ENCODE data around the gene RHBDD2. TPM values are rescaled to one million over a fixed set of nuclear protein-coding genes. Genes with fewer than 3 reads are reported as not detected.
"Not testable (repeated sequence)": the region's sequence is repeated elsewhere in the genome, so short reads cannot be mapped to it uniquely, and the experiment has no call there.

Gene RHBDD2
- total and polyA plus RNA-seq, 10 donors: 30.5 to 69.2 (median 47.0) TPM

DNA sequence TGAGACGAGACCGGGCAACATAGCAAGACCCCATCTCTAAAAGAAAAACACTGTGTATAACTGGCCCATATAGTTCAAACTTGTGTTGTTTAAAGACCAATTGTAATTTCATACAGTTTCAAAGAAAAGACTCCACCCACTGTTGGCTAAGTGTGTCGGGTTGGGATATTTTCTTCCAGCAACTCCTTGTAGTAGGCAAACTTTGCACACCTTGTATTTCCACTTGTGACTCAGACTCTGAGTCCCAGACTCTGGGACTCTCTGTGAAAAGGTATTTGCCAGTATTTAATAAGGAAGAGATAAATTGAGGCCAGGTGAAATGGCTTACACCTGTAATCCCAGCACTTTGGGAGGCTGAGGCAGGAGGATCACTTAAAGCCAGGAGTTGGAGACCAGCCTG lies 29.3 kb upstream of the RHBDD2 start:
- intact Hi-C loops (cut with DNase I; ENCODE audit: low total_unique reads): no loop called here
- Histone ChIP-seq H3K27ac (peak overlapping the region in 3 of 8 donors; percentile 14 to 42 (median 15)), H3K9me3 (no peaks in the 10 kb centered on the region), H3K4me1 (peaks cover 0 to 25% (median 2%) of the 10 kb centered on the region in 6 donors), H3K36me3 (no peaks in the 10 kb centered on the region), H3K27me3 (replicated peaks in 1 of 7) (no peaks in the 10 kb centered on the region), H3K4me3 (no peak overlapping the region)
- 64 to 91% (median 73%) methylated on average over 3 of the region's 3 CpGs for WGBS, 5 donors
- no peak for DNase-seq
- TF ChIP-seq POLR2AphosphoS5 (IDR thresholded peaks at IDR 0.05) (no peak), POLR2A (IDR thresholded peaks at IDR 0.05) (no peak)
- TF ChIP-seq, protein P1, sequence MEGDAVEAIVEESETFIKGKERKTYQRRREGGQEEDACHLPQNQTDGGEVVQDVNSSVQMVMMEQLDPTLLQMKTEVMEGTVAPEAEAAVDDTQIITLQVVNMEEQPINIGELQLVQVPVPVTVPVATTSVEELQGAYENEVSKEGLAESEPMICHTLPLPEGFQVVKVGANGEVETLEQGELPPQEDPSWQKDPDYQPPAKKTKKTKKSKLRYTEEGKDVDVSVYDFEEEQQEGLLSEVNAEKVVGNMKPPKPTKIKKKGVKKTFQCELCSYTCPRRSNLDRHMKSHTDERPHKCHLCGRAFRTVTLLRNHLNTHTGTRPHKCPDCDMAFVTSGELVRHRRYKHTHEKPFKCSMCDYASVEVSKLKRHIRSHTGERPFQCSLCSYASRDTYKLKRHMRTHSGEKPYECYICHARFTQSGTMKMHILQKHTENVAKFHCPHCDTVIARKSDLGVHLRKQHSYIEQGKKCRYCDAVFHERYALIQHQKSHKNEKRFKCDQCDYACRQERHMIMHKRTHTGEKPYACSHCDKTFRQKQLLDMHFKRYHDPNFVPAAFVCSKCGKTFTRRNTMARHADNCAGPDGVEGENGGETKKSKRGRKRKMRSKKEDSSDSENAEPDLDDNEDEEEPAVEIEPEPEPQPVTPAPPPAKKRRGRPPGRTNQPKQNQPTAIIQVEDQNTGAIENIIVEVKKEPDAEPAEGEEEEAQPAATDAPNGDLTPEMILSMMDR (IDR thresholded peaks at IDR 0.05 in 8 of 11, conservative IDR thresholded peaks at IDR 0.05 in 3 of 11): no peak

DNA sequence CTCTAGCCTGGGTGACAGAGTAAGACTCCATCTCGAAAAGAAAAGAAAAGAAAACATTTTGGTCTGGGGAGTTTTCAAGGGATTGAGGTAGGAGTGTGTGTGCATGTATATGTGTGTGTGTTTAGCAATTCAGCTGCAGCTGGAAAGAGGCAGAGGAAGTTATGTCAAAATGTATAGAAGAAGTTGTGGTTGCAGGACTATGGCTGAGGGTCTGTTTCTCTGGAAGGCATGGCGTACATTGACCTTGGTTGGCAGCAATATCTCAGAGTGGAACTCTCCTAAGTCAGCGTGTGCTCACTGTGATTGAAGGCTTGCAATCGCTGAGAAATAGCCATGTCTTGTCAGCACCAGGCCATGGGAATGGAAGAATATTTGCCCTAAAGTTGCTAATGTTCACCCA lies 28.6 kb upstream of the RHBDD2 start:
- Histone ChIP-seq H3K4me1 (peaks cover 0 to 25% (median 2%) of the 10 kb centered on the region in 6 donors), H3K36me3 (no peaks in the 10 kb centered on the region), H3K9me3 (no peaks in the 10 kb centered on the region), H3K27me3 (replicated peaks in 1 of 7) (no peaks in the 10 kb centered on the region), H3K27ac (peak overlapping the region in 4 of 8 donors; percentile 14 to 51 (median 28)), H3K4me3 (no peak overlapping the region)
- no peak for DNase-seq
- TF ChIP-seq POLR2AphosphoS5 (IDR thresholded peaks at IDR 0.05) (peak in 1 of 3 donors; percentile 30), POLR2A (IDR thresholded peaks at IDR 0.05) (no peak)
- TF ChIP-seq, protein P1 (IDR thresholded peaks at IDR 0.05 in 8 of 11, conservative IDR thresholded peaks at IDR 0.05 in 3 of 11): no peak
- intact Hi-C loops (cut with DNase I; ENCODE audit: low total_unique reads): no loop called here
- WGBS, 5 donors: 23 to 46% (median 37%) methylated on average over 4 of the region's 4 CpGs

DNA sequence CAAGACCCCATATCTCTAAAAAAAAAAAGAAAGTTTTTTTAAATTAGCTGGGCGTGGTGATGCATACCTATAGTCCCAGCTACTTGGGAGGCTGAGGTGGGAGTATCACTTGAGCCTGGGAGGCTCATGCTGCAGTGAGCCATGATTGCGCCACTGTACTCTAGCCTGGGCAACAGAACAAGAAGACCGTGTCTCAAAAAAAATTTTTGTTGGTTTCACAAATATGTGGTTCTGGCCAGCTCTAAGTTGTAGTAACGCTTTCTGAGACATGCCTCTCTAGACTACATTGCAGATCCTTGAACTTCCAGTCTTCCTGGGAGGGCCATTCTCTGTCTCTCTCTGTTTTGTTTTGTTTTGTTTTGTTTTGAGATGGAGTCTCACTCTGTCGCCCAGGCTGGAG lies 24.6 kb upstream of the RHBDD2 start:
- peak overlapping the region in 1 of 8 donors; percentile 27 for H3K27ac ChIP-seq
- TF ChIP-seq POLR2AphosphoS5 (IDR thresholded peaks at IDR 0.05) (no peak), POLR2A (IDR thresholded peaks at IDR 0.05) (no peak)
- TF ChIP-seq, protein P1 (IDR thresholded peaks at IDR 0.05 in 8 of 11, conservative IDR thresholded peaks at IDR 0.05 in 3 of 11): no peak
- H3K9me3 ChIP-seq: no peaks in the 10 kb centered on the region
- 76 to 89% (median 81%) methylated on average over 5 of the region's 5 CpGs for WGBS, 5 donors
- H3K27me3 ChIP-seq (replicated peaks in 1 of 7): no peaks in the 10 kb centered on the region
- no peak overlapping the region for H3K4me3 ChIP-seq
- DNase-seq: no peak
- intact Hi-C loops (cut with DNase I; ENCODE audit: low total_unique reads): no loop called here
- peaks cover 0 to 26% (median 2%) of the 10 kb centered on the region in 6 donors for H3K4me1 ChIP-seq
- H3K36me3 ChIP-seq: no peaks in the 10 kb centered on the region

DNA sequence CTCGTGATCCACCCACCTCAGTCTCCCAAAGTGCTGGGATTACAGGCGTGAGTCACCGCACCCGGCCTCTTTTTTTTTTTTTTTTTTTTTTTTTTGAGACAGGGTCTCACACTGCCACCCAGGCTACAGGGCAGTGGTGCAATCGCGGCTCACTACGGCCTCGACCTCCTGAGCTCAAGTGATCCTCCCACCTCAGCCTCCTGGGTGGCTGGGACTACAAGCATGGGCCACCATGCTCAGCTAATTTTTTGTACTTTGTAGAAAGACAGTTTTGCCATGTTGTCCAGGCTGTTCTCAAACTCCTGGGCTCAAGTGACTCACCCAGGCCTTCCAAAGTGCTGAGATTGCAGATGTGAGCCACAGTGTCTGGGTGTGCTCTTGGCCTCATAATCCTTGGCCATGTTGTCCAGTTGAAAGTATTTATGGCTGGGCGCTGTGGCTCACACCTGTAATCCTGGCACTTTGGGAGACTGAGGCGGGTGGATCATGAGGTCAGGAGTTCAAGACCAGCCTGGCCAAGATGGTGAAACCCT lies 24.0 kb upstream of the RHBDD2 start:
- H3K36me3 ChIP-seq; H3K4me3 ChIP-seq; H3K9me3 ChIP-seq; H3K27me3 ChIP-seq (replicated peaks in 1 of 7); intact Hi-C loops (cut with DNase I; ENCODE audit: low total_unique reads); DNase-seq: not testable (repeated sequence)
- Histone ChIP-seq H3K27ac (peak overlapping the region in 1 of 8 donors; percentile 27), H3K4me1 (peaks cover 0 to 20% (median 2%) of the 10 kb centered on the region in 6 donors)
- 82 to 94% (median 90%) methylated on average over 10 of the region's 10 CpGs for WGBS, 5 donors

Measured in spleen (tissue), 11 donors.